Endothelial cell of hepatic sinusoid (primary cell): ENCODE results near the gene ESR1.
"Not testable (repeated sequence)": the region's sequence is repeated elsewhere in the genome, so short reads cannot be mapped to it uniquely, and the experiment has no call there.

Experiments
- in situ Hi-C: cut with HindIII; loops from 2 replicates; pipeline ENCODE4 v1.10.0; 2017; ENCODE audit warnings: low sequenced_read_pairs

The ESR1 gene

DNA sequence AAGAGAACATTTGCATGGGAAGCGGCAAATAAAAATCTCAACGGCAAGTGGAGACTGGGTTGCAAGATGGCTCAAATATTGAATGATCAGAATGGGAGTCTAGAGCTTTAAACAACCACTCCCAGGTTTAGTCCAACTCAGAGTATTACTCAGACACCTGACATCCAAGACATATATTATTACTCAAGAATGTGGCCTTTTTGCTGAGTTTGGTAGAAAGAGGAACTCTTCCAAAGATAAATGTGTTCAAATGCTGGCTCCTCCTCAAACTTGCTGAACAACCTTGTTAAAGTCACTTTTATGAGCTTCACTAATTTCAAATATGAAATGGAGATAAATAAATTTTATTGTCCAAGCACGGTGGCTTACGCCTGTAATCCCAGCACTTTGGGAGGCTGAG, 77.8 kb downstream of the ESR1 start:
- in situ Hi-C loops: no loop called here

DNA sequence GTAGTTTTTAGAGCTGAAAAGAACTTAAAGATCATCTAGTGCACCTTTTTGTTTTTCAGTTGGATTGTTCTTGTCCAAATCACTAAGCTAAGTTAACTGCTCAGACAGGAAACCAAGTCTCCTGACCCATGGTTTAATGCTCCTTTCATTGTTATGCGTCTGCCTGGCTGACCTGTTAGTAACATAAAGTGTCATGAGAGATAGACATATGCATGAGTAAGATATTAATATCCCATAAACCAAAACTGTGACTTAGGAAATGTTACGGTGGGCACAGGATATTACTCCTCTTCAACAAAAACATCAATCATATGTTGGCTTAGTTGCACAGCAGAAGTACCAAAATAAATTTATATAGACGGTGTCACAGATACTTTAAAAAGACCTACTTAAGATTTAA, 84.0 kb downstream of the ESR1 start:
- in situ Hi-C loops: no loop called here

DNA sequence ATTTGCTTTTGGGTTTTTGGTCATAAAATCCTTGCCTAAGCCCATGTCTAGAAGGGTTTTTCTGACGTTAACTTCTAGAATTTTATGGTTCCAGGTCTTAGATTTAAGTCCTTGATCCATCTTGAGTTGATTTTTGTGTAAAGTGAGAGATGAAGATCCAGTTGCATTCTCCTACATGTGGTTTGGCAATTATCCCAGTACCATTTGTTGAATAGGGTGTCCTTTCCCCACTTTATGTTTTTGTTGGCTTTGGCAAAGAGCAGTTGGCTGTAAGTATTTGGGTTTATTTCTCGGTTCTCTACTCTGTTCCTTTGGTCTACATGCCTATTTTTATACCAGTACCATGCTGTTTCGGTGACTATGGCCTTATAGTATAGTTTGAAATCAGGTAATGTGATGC, 86.9 kb downstream of the ESR1 start:
- in situ Hi-C loops: not testable (repeated sequence)

DNA sequence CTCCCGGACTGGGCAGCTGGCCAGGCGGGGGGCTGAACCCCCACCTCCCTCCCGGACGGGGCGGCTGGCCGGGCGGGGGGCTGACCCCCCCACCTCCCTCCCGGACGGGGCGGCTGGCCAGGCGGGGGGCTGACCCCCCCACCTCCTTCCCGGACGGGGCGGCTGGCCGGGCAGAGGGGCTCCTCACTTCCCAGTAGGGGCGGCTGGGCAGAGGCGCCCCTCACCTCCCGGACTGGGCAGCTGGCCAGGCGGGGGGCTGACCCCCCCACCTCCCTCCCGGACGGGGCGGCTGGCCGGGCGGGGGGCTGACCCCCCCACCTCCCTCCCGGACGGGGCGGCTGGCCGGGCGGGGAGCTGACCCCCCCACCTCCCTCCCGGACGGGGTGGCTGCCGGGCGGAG, 91.7 kb downstream of the ESR1 start:
- in situ Hi-C loops: not testable (repeated sequence)

DNA sequence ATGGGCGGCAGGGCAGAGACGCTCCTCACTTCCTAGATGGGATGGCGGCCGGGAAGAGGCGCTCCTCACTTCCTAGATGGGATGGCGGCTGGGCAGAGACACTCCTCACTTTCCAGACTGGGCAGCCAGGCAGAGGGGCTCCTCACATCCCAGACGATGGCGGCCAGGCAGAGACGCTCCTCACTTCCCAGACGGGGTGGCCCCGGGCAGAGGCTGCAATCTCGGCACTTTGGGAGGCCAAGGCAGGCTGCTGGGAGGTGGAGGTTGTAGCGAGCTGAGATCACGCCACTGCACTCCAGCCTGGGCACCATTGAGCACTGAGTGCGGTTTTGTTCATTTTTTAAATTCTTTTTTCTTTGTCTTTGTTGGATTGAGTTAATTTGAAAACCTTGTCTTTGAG, 92.3 kb downstream of the ESR1 start:
- in situ Hi-C loops: not testable (repeated sequence)

DNA sequence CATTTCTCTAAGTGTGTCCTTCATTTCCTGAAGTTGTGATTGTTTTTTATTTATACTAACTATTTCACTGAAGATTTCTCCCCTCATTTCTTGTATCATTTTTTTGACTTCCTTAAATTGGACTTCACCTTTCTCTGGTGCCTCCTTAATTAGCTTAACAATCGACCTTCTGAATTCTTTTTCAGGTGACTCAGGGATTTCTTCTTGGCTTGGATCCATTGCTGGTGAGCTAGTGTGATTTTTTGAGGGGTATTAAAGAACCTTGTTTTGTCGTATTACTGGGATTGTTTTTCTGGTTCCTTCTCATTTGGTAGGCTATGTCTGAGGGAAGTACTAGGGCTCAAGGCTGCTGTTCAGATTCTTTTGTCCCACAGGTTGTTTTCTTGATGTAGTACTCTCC, 92.8 kb downstream of the ESR1 start:
- in situ Hi-C loops: no loop called here

DNA sequence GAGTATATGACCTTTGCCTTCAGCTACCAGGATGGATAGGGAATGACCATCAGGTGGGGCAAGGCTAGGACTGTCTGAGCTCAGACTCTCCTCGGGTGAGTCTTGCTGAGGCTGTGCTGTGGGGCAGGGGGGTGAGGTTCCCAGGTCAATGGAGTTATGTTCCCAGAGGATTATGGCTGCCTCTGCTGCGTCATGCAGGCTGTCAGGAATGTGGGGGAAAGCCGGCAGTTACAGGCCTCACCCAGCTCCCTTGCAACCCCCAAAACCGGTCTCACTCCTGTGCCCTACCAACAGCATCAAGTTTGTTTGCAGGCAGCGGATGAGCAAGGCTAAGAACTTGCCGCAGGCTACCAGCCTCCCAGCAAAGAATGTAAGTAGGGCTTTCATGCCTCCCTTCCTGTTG, 93.5 kb downstream of the ESR1 start:
- in situ Hi-C loops: no loop called here

DNA sequence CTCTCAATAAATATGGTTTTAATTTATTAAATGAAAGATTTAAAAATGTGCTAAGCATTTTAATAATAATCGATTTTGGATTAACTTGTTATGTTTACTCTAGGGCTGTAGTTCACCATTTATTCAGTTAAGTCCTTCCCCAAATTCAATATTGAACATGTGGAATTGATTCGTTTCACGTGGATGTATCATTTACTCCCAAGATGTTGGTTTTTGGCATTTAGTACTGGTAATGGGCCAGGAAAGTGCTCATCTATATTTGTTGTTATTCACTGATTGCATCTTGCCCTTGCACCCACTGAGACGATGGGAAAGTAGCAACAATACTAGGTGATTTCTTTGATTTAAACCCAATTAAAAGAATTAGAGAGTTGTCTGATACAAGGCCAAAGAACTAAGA, 97.1 kb downstream of the ESR1 start:
- in situ Hi-C loops: no loop called here

DNA sequence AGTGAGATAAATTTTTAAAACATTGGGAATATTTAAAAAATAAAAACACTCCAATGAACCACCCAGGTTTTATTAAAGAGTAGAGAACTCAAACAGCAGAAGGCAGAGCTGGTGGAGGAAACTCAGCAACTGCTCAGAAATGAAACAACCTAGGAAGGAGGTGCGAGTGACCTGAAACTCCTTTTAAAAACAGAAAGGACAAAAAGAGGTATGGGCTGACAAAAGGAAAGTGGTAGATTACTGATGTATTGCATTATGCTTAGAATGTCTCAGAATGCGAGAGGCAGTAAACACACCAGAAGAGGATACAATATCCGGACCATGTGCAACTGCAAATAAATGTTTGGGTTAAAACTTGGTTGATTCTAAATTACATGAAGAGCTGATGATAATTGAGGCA, 97.6 kb downstream of the ESR1 start:
- in situ Hi-C loops: no loop called here

DNA sequence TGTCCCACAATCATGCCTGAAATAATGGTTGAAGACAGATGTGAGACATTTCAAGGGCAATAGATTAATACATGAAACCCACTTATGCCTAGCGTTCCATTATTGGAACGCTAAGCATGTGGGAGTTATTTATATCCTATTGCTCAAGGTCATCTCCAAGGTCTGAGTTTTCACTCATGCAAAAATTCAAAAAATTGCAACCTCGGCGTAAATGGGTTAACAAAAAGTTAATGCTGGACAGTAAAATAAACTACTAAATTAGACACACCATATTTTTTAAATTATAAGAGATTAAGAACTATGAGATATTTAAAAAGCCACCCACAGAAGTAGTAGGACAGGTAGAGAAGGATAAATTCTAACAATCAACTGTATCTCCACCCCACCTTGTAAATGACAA, 98.4 kb downstream of the ESR1 start:
- in situ Hi-C loops: no loop called here

DNA sequence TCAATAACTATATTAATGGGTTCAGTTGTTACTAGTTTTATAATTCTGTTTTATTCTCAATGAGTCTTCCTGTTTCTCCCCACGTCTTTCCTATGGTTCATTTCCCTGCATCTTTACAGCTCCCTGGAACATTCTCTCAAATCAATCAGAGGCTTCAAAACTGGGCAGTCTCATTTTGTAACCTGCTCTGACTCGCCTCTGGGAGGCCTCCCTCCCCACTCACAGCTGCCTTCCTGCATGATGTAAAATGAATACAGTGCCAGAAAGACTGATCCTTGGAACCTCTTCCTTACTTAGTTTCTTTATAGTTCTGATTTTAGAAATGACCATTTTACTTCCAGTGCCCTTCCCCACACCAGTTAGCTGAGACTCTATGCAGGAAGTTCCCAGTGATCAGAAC, 103.9 kb downstream of the ESR1 start:
- in situ Hi-C loops: no loop called here

DNA sequence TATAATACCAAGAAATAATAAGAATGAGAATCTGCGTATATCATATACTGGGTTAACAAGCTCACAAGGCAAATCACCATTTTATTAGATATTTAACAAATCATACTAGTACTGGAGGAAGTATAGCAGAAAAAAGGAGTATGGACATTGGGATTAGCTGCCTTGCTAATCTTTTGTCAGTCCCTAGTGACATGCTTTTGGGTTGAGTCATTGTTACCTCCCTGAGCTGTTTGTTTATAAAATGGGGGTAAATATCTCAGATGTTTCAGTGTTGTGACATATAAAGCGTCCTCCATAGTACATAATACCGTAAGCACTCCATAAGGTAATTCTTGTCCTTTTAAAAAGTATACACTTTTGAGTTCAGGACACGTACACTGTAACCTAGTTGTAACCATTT, 107.0 kb downstream of the ESR1 start:
- in situ Hi-C loops: no loop called here

DNA sequence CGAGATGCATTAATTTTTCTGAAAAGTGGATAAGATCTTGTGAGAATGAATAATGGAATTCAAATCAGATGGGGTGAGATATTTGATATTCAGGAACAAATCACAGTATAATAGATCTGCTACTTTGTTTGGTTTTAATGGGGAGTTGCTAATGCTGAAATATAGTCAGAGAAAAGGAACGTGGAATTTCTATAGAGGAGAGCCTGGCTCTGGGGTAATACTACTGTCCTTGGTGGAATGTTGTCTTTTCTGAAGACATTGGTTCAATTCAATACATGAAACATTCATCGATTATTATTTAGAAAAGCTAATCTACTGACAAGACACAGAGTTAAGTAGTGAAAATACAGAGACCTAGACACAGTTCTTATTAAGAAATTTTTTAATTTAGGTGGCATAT, 108.6 kb downstream of the ESR1 start:
- in situ Hi-C loops: no loop called here

DNA sequence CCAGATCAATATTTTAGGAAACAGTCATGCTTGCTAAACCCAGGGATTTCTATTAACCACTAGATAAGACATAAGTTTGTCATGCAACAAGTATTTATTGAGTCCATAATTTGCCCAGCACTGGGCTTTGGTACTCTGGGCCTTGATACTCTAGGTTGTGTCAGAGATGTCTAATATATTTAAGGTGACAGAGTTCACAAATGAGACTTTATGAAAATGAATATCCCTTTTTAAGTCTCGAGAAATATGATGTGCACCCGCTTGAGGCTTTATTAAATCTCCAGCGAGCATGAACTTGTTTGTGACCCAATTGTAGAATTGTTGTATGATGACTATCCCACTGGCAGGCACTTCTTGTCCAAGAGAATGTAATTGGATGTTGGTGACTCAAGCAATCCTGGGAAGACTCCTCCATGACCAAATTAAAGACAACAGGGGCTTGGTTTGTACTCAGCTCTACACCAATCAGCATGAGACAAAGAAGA, 109.2 kb downstream of the ESR1 start:
- in situ Hi-C loops: no loop called here

DNA sequence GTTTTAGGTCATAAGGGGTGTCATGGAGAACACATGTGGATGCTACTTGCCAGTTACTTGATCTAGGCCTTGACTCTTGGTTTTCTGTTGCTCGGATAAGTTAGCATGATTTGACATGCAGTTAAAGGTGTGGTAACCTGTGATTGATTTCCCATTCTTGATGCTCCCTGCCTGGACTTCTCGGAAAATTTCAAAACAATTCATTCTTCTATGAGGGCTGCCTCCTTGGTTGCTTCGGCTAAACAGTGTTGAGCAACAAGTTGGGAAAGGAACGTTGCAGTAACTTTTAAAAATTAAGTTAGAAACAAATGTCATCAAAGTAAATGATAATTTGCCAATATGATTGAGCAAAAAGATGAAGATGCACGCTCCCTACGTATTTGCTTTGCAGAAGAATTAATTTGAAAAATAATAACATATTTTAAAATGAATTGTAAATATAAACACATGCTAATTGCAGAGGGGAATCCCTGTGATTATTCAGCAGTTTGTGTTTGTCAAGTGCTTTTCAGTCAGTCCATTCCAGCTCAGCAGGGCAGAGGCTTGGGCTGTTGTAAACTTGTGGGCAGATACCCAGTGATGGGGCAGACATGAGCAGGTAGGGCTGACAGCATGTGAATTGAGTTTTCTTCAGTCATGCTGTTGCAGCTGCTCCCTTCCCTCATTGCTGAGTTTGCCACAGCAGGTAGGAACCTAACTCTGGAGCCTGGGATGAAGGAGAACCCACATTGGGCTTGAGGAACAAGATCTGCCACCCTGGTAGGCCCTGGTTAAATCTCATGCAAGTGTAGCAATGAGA, 110.2 kb downstream of the ESR1 start:
- in situ Hi-C loops: no loop called here

DNA sequence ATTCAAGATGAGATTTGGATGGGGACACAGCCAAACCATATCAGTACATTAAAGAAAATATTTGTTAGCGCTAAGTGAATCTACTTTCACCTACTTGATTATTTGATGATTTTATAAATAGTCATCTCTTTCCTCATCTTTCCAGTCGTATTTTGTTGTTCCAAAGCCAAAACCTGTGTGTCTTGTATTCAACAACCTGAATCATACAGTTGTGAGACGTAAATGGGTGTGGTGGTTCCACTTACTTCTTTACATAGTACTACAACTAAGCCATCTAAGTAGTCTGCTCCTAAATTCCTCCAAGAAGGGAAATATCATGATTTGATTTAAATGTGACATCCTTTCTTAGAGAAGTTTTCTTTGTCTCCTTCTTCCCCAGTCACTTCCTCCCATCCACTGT, 132.8 kb downstream of the ESR1 start:
- in situ Hi-C loops: no loop called here

DNA sequence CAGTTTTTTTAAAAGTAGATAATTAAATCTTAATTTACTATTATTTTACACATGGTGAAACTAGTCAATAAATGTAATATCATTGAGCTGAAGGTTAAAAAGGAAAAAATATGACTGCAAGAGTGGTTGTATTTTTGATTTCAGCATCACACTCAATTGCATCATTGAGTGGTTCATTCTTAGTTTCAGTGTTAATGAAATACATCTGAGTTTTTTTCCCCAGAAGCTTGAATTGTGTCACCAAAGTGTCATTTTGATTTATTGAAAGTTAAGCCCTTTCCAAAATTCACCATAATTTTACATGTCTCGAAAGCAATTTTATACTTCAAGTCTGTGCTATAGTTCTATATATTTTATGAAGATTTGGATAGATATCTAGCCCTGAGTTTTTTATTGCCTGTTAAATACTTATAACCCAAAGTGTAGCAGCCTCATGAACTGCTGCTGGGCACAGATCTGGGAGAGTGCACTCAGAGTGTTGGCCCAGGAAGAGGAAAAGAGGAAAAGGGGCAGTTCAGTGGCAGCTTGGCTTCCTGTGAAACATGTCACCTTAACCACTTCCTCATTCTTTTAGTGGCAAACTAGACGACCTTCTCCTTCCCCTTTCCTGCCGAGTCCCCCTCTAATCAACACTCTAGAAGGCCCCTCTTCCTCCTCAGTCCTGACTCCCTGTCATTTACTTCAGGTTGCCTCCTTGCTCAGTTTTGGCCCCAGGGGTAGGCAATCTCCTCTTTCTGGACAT, 140.7 kb downstream of the ESR1 start:
- in situ Hi-C loops: no loop called here

DNA sequence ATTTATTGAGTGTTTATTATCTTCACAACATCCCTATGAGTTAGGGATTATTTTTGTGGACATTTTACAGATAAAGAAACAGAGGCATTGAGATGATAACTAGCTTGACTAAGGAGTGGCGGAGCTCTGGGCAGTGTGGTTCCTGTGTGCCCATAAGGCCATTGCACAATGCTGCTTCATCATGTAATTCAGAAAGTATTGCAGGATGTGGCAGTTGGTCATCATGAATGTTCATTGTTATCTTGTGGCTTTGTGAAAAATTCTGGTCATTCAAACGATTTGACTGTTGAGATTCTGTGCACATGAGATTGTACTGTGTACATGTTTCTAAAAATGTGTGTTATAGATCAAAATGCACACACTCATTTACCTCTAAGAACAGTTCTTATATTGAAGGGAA, 150.8 kb downstream of the ESR1 start:
- in situ Hi-C loops: no loop called here

DNA sequence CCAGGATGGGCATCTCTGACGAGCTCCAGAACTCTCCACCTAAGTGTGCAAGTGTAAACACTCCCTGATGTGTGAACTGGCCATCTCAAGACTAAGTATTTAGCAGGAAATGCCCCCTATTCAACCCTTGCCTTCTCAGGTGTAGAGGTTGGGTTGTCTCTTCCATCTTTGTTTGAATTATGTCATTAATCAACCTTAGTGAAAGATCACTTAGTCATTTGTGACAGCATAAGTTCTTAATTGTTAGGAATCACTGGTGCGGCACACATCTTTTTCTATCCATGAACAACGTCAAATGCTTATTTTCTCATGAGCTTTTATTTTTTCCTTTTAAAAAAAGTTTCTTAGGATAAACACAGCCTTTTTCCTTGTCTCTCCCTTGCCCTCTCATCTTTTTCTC, 151.6 kb downstream of the ESR1 start:
- in situ Hi-C loops: no loop called here

DNA sequence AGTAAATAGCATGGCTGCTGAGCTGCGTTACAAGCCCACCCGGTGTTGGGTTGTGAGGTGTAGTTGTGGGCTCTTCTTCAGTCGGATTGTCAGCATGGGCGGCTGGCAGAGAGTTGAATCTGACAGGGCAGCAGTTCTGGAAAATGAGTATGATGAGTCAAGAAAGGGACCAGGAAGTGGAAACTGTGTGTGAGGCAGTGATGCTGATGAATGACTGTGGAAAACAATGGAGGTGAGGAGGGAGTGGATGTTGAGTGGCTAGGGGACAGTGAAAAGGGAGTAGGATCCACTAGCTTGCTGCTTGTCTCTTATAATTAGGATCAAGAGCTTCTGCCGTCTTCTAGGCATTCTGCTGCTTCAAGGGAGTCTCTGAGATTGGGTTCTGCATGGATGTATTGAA, 154.3 kb downstream of the ESR1 start:
- in situ Hi-C loops: no loop called here

DNA sequence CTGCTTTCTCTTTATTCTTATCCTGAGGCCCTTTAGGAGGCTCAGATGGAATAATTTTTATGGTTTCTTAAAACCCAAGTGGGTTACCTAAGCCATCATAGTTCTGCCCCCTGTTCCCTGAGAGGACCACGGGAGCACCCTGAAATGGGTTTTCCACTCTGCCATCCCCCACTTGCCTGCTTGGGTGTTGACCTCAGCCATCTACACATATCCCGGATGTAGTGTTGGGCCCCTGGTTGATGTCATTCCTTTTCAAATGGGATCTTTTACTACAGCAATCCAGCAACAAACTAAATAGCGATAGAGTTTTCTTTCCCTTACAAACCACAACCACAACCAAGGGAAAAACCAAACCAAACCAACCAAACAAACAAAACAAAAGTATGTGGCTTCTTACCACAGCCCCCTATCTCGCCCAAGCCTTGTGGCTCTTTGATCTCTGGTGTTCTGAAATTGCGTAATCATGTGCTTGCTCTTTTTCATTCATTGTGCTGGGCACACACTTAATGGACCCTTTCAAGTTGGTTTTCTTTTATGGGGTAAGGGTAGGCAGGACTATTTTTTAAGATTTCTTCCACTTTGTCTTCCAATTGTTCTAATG, 154.9 kb downstream of the ESR1 start:
- in situ Hi-C loops: no loop called here

DNA sequence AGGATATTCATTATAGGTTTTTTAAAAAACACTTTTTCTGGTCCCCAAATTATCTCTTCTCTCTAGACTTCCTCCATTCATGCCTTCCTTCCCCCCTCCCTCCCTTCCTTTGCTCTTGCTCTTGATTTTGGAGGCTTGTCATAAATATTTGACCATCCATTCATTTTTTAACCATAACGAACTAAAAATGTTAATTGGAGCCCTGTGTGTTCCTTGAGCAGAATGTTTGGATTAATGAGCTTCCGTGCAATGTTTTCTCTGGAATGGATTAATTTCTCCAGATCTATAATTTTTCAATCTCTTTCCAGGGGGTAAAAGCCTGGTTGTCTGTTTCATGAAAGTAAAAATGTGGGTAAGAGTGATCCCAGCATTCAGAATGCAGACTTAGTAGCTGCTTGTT, 155.5 kb downstream of the ESR1 start:
- in situ Hi-C loops: no loop called here
